Gastroesophageal sphincter (tissue), 4 donors: ENCODE measurements around the gene PDLIM4. TPM values are rescaled to one million over a fixed set of nuclear protein-coding genes. Genes with fewer than 3 reads are reported as not detected.
A peak's percentile ranks its signal among the peaks of the same experiment; 100 is the strongest.

Experiments
- ATAC-seq: fragments of 150-250 bp; one replicate; pipeline ENCODE4 v1.9.1; 2016; ENCODE audit warnings: mild to moderate bottlenecking, moderate library complexity
- H3K27ac ChIP-seq, 4 donors: fragments of 200-600 bp; sonication (generic) in 3 of 4; 1 replicate in 3 of 4; 2 replicates in 1 of 4; pipeline ENCODE4 v1.5.1; 2016 to 2019
- H3K27me3 ChIP-seq: fragments of 200-600 bp; sonication (generic); one replicate; pipeline ENCODE4 v1.5.1; 2019
- H3K36me3 ChIP-seq, 2 donors: fragments of 200-600 bp; sonication (generic); one replicate each; pipeline ENCODE4 v1.5.1; 2019; ENCODE audit warnings: control low read depth in 1 of 2
- H3K4me1 ChIP-seq, 3 donors: fragments of 200-600 bp; sonication (generic); 1 replicate in 2 of 3; 2 replicates in 1 of 3; pipeline ENCODE4 v1.5.1; 2016 to 2019; ENCODE audit warnings: control low read depth in 2 of 3
- H3K4me3 ChIP-seq, 2 donors: fragments of 200-600 bp; sonication (generic); one replicate each; pipeline ENCODE4 v1.5.1; 2019; ENCODE audit warnings: mild to moderate bottlenecking in 1 of 2, moderate library complexity in 1 of 2
- H3K9me3 ChIP-seq, 3 donors: fragments of 200-600 bp; sonication (generic); one replicate each; pipeline ENCODE4 v1.5.1; 2017 to 2019; ENCODE audit warnings: control low read depth in 2 of 3
- EP300 ChIP-seq: sonication (generic); formaldehyde crosslinking; IDR thresholded peaks from one replicate; pipeline ENCODE4 v1.6.1; 2017; ENCODE audit warnings: antibody characterized with exemption, mild to moderate bottlenecking
- POLR2A ChIP-seq, 2 donors: fragments of 450-650 bp; IDR thresholded peaks; one replicate each; pipeline ENCODE4 v1.6.1; 2017; ENCODE audit warnings: antibody characterized with exemption in 2 of 2, mild to moderate bottlenecking in 2 of 2, moderate library complexity in 1 of 2
- POLR2AphosphoS5 ChIP-seq: sonication (generic); formaldehyde crosslinking; IDR thresholded peaks from one replicate; pipeline ENCODE4 v1.6.1; 2017; ENCODE audit warnings: antibody characterized with exemption
- WGBS, 2 donors: methylation state at CpG; one replicate each; pipeline ENCODE4 v1.1.5; 2018; ENCODE audit warnings: low coverage in 1 of 2; 5-methylcytosine and 5-hydroxymethylcytosine counted together
- total RNA-seq, 4 donors: library from RNA; depleted of rRNA; stranded (reverse); fragments of >200 nt; gene quantifications; one replicate each; pipeline ENCODE4 v1.1.0, GENCODE V29; 2016
- TF ChIP-seq, protein P1 (sequence below), 4 experiments: fragments of 200-600 bp in 2 of 4; fragments of 450-650 bp in 2 of 4; sonication (generic) in 1 of 4; IDR thresholded peaks; one replicate each; pipeline ENCODE4 v1.5.1; 2017 to 2019; ENCODE audit warnings: antibody characterized with exemption in 4 of 4, mild to moderate bottlenecking in 2 of 4, moderate library complexity in 2 of 4

Gene PDLIM4
- total RNA-seq, 4 donors from 2014 or later = 75.0 to 200 (median 92.7) TPM

DNA sequence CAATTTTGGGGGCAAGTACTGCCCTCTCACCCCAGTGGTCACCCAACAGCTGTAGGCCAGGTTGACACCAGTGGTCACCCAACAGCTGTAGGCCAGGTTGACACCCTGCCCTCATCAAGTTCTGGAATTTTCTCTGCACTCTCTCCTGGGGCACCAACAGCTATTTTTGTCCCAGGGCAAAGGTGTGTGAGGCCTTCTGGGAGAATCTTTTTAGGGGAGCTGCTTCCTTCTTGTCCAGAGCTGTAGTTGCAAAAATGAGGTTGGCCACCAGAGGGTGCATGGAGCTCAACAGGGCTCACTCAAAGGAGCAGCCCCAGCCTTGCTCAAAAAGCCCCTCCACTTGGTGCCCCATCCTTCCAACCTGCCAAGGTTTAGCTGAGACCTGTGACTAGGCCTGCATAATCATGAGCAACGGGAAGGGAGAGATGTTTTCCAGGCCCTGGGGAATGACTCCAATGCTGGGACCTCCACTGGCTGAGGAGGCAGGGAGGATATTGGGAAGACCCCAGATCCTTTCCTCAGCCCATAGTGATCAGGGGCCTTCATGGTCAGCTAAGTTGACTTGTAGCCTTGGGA is 19.2 kb upstream of the PDLIM4 start:
- Histone ChIP-seq H3K27me3 (no peaks in the 10 kb centered on the region), H3K9me3 (peaks cover 0 to under 1% (median 0%) of the 10 kb centered on the region in 3 donors), H3K36me3 (no peaks in the 10 kb centered on the region), H3K27ac (no peak overlapping the region), H3K4me3 (no peak overlapping the region), H3K4me1 (no peaks in the 10 kb centered on the region)
- TF ChIP-seq POLR2A (IDR thresholded peaks at IDR 0.05) = no peak
- no peak for TF ChIP-seq EP300
- TF ChIP-seq, protein P1, sequence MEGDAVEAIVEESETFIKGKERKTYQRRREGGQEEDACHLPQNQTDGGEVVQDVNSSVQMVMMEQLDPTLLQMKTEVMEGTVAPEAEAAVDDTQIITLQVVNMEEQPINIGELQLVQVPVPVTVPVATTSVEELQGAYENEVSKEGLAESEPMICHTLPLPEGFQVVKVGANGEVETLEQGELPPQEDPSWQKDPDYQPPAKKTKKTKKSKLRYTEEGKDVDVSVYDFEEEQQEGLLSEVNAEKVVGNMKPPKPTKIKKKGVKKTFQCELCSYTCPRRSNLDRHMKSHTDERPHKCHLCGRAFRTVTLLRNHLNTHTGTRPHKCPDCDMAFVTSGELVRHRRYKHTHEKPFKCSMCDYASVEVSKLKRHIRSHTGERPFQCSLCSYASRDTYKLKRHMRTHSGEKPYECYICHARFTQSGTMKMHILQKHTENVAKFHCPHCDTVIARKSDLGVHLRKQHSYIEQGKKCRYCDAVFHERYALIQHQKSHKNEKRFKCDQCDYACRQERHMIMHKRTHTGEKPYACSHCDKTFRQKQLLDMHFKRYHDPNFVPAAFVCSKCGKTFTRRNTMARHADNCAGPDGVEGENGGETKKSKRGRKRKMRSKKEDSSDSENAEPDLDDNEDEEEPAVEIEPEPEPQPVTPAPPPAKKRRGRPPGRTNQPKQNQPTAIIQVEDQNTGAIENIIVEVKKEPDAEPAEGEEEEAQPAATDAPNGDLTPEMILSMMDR (IDR thresholded peaks at IDR 0.05) = peak; percentile 74 to 90 (median 85)
- no peak for TF ChIP-seq POLR2AphosphoS5
- peak; percentile 75 for ATAC-seq
- WGBS, 2 donors = 40% methylated on average over 1 of the region's 1 CpG; no CpG with 5 or more reads in 1 of the 2 donors

DNA sequence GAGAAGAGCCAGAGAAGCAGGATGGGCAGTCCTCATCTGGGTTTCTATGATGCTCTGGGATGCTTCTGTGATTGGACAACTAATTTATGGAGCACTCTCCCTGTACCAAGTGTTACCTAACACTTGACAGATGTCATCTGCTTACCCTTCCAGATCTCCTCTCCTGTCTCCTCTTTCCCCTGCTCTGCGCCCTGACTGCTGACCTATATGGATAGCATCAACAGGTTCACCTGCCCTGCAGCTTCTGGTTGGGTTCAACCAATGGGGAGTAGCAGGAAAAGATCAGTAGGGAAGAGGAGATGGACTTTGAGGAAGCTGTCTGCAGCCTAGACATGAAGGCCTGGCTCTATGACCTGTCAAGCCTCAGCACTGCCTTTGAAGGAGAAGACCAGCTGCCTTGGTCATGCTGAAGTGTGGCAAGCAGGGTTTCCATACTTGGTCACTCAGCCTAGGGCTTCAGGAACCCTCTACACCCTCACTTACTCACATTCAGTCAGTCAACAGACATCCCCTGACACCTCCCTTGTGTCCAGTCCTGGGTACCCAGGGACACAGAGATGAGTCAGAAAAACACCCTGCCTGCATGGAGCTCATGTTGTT is 18.5 kb upstream of the PDLIM4 start:
- Histone ChIP-seq H3K9me3 (peaks cover 0 to 8% (median 0%) of the 10 kb centered on the region in 3 donors), H3K4me1 (no peaks in the 10 kb centered on the region), H3K4me3 (no peak overlapping the region), H3K27me3 (no peaks in the 10 kb centered on the region), H3K36me3 (no peaks in the 10 kb centered on the region), H3K27ac (no peak overlapping the region)
- ATAC-seq = no peak
- TF ChIP-seq POLR2AphosphoS5 (no peak), EP300 (no peak), POLR2A (IDR thresholded peaks at IDR 0.05) (no peak)
- TF ChIP-seq, protein P1 (IDR thresholded peaks at IDR 0.05) = no peak
- WGBS, 2 donors = no CpG with 5 or more reads among the region's 1 CpG

DNA sequence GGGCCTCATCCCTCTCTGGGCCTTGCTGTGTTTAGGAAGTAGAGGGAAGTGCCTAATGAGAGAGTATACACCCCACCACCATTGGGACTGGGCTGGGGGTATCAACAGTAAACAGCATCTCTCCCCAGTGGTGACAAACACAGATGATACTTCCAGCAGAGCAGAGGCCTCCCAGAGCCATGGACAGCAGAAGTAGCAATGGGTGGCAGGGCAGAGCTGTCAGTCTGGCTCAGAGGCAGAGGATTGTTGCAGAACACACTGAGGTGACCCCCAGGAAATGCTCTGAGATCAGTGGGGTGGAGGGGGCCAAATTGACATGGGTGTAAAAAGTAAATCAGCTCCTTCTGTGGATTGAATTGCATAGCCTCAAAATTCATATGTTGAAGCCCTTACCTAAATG is 17.7 kb upstream of the PDLIM4 start:
- ATAC-seq = no peak
- Histone ChIP-seq H3K36me3 (no peaks in the 10 kb centered on the region), H3K27ac (no peak overlapping the region), H3K9me3 (peaks cover 0 to 16% (median 0%) of the 10 kb centered on the region in 3 donors), H3K4me3 (no peak overlapping the region), H3K4me1 (no peaks in the 10 kb centered on the region), H3K27me3 (no peaks in the 10 kb centered on the region)
- no peak for TF ChIP-seq POLR2AphosphoS5
- TF ChIP-seq, protein P1 (IDR thresholded peaks at IDR 0.05) = no peak
- TF ChIP-seq POLR2A (IDR thresholded peaks at IDR 0.05) = no peak
- TF ChIP-seq EP300 = no peak

DNA sequence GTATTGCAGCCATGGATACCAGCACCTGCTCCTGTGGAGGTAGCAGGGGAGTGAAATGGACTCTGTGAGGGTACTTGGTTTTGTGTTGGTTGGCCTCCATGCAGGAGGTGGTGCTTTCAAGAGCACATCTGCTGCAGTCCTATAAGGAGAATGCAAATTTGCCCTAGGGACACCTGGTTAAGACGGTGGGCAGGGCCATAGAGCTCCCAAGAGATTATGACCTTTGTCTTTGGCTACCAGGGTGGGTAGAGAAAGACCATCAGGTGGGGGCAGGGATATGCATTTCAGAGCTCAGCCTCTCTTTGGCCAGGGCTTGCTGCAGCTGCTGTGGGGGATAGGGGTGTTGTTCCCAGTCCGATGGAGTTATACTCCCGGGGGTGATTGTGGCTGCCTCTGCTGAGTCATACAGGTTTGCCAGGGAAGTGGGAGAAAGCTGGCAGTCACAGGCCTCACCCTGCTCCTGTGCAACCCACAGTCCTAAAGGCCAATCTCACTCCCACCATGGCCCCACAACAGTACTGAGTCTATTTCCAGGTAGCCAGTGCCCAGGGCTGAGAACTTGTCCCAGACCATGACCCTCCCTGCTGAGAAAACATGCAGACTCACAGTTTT is 14.0 kb upstream of the PDLIM4 start:
- peaks cover 0 to 27% (median 0%) of the 10 kb centered on the region in 3 donors for H3K9me3 ChIP-seq
- H3K27ac ChIP-seq = no peak overlapping the region
- H3K27me3 ChIP-seq = no peaks in the 10 kb centered on the region
- no peaks in the 10 kb centered on the region for H3K36me3 ChIP-seq
- no peak overlapping the region for H3K4me3 ChIP-seq
- no peak for TF ChIP-seq POLR2AphosphoS5
- TF ChIP-seq, protein P1 (IDR thresholded peaks at IDR 0.05) = no peak
- no peak for TF ChIP-seq EP300
- no peak for TF ChIP-seq POLR2A (IDR thresholded peaks at IDR 0.05)
- ATAC-seq = no peak
- no peaks in the 10 kb centered on the region for H3K4me1 ChIP-seq
- WGBS, 2 donors = 60 to 100% methylated on average over 1 to 2 of the region's 3 CpGs
